Esophagus muscularis mucosa (tissue), 4 donors: ENCODE results near the gene STYX.

Experiments used
- CTCF ChIP-seq, 3 experiments: fragments of 200-600 bp in 2 of 3; fragments of 450-650 bp in 1 of 3; sonication (generic) in 2 of 3; IDR thresholded peaks; one replicate each; pipeline ENCODE4 v1.5.1; 2017 to 2019; ENCODE audit warnings: antibody characterized with exemption in 3 of 3, mild to moderate bottlenecking in 2 of 3, moderate library complexity in 1 of 3
- EP300 ChIP-seq: sonication (generic); formaldehyde crosslinking; IDR thresholded peaks from one replicate; pipeline ENCODE4 v1.6.1; 2017; ENCODE audit warnings: antibody characterized with exemption
- POLR2A ChIP-seq: fragments of 450-650 bp; IDR thresholded peaks from one replicate; pipeline ENCODE4 v1.6.1; 2017; ENCODE audit warnings: antibody characterized with exemption, moderate library complexity, mild to moderate bottlenecking, low read depth
- POLR2AphosphoS5 ChIP-seq, 2 donors: sonication (generic); formaldehyde crosslinking; IDR thresholded peaks; one replicate each; pipeline ENCODE4 v1.6.1; 2017; ENCODE audit warnings: antibody characterized with exemption in 2 of 2

GRCh38 chr14:52703225-52703624 is 26.7 kb upstream of the STYX start:
- TF ChIP-seq POLR2AphosphoS5 (IDR thresholded peaks at IDR 0.05) (no peak), CTCF (IDR thresholded peaks at IDR 0.05) (no peak), POLR2A (no peak), EP300 (no peak)
